ENCODE results near the gene PPP1R15A. TPM values are rescaled to one million over a fixed set of nuclear protein-coding genes. Genes with fewer than 3 reads are reported as not detected.
"Not testable (repeated sequence)": the region's sequence is repeated elsewhere in the genome, so short reads cannot be mapped to it uniquely, and the experiment has no call there.

Gene PPP1R15A
- total RNA-seq, 1 donor from 2014 or later, result 57.5 TPM

GRCh38 chr19:48879025-48879637 lies 6.9 kb downstream of the PPP1R15A start:
- H3K9me3 Mint-ChIP-seq, result peaks cover 4% of the 10 kb centered on the region
- no peaks in the 10 kb centered on the region for H3K27me3 Mint-ChIP-seq
- peaks cover 23% of the 10 kb centered on the region for H3K36me3 Mint-ChIP-seq
- no peak overlapping the region for H3K4me3 Mint-ChIP-seq
- peak overlapping the region; percentile 89 for H3K27ac Mint-ChIP-seq
- DNase-seq (ENCODE audit: extremely low spot score, unreplicated experiment), result no peak
- peaks cover 16% of the 10 kb centered on the region for H3K4me1 Mint-ChIP-seq (ENCODE audit: unreplicated experiment)
- no peak for TF ChIP-seq CTCF (conservative IDR thresholded peaks at IDR 0.05)

- DNase-seq (ENCODE audit: extremely low spot score, unreplicated experiment); H3K4me3 Mint-ChIP-seq; H3K9me3 Mint-ChIP-seq; H3K27ac Mint-ChIP-seq; H3K27me3 Mint-ChIP-seq: not testable (repeated sequence)
- Mint-ChIP-seq H3K36me3 (peaks cover 19% of the 10 kb centered on the region), H3K4me1 (ENCODE audit: unreplicated experiment) (peaks cover 12% of the 10 kb centered on the region)
Measured at GRCh38 chr19:48879696-48880095, 7.5 kb downstream of the PPP1R15A start.

- no peak for DNase-seq (ENCODE audit: extremely low spot score, unreplicated experiment)
- Mint-ChIP-seq H3K4me1 (ENCODE audit: unreplicated experiment) (no peaks in the 10 kb centered on the region), H3K9me3 (peaks cover 4% of the 10 kb centered on the region), H3K27ac (no peak overlapping the region), H3K4me3 (no peak overlapping the region), H3K27me3 (no peaks in the 10 kb centered on the region), H3K36me3 (peaks cover 7% of the 10 kb centered on the region)
- TF ChIP-seq CTCF (conservative IDR thresholded peaks at IDR 0.05), result no peak
Measured at GRCh38 chr19:48881741-48882657, 9.8 kb downstream of the PPP1R15A start.

GRCh38 chr19:48883726-48884125 lies 11.5 kb downstream of the PPP1R15A start:
- no peaks in the 10 kb centered on the region for H3K27me3 Mint-ChIP-seq
- no peak overlapping the region for H3K27ac Mint-ChIP-seq
- no peak overlapping the region for H3K4me3 Mint-ChIP-seq
- no peak for TF ChIP-seq CTCF (conservative IDR thresholded peaks at IDR 0.05)
- H3K9me3 Mint-ChIP-seq, result peaks cover 4% of the 10 kb centered on the region
- DNase-seq (ENCODE audit: extremely low spot score, unreplicated experiment), result no peak
- no peaks in the 10 kb centered on the region for H3K4me1 Mint-ChIP-seq (ENCODE audit: unreplicated experiment)
- peaks cover under 1% of the 10 kb centered on the region for H3K36me3 Mint-ChIP-seq

- no peak overlapping the region for H3K4me3 Mint-ChIP-seq
- DNase-seq (ENCODE audit: extremely low spot score, unreplicated experiment), result no peak
- no peak for TF ChIP-seq CTCF (conservative IDR thresholded peaks at IDR 0.05)
- no peaks in the 10 kb centered on the region for H3K27me3 Mint-ChIP-seq
- H3K9me3 Mint-ChIP-seq, result no peaks in the 10 kb centered on the region
- no peaks in the 10 kb centered on the region for H3K36me3 Mint-ChIP-seq
- no peaks in the 10 kb centered on the region for H3K4me1 Mint-ChIP-seq (ENCODE audit: unreplicated experiment)
- no peak overlapping the region for H3K27ac Mint-ChIP-seq
Measured at GRCh38 chr19:48887861-48888612, 15.8 kb downstream of the PPP1R15A start.

GRCh38 chr19:48889496-48889895 lies 17.3 kb downstream of the PPP1R15A start:
- H3K27ac Mint-ChIP-seq; H3K36me3 Mint-ChIP-seq; H3K9me3 Mint-ChIP-seq; DNase-seq (ENCODE audit: extremely low spot score, unreplicated experiment); H3K27me3 Mint-ChIP-seq; H3K4me1 Mint-ChIP-seq (ENCODE audit: unreplicated experiment); H3K4me3 Mint-ChIP-seq: not testable (repeated sequence)

Measured in type B pancreatic cell (in vitro differentiated cells).